ENCODE measurements around the gene SART1. TPM values are rescaled to one million over a fixed set of nuclear protein-coding genes. Genes with fewer than 3 reads are reported as not detected.

Gene SART1
- total RNA-seq, 4 donors from 2014 or later: 21.1 to 56.6 (median 26.1) TPM

- TF ChIP-seq POLR2AphosphoS5 (IDR thresholded peaks at IDR 0.05) (no peak), POLR2A (IDR thresholded peaks at IDR 0.05) (no peak), EP300 (IDR thresholded peaks at IDR 0.05) (no peak), CTCF (IDR thresholded peaks at IDR 0.05) (no peak)
- no peak within 1 kb of the TSS for H3K27ac ChIP-seq
- peaks cover 21% of the 10 kb centered on the region for H3K27me3 ChIP-seq
- no peaks in the 10 kb centered on the region for H3K36me3 ChIP-seq
- peak within 1 kb of the TSS; percentile 27 for H3K4me3 ChIP-seq
- H3K9me3 ChIP-seq: no peaks in the 10 kb centered on the region
- WGBS: 2% methylated on average over 21 of the region's 61 CpGs
- no peak for DNase-seq (ENCODE audit: low spot score in 2 of 2)
- H3K4me1 ChIP-seq: peaks cover 33% of the 10 kb centered on the region
Measured at GRCh38 chr11:66011785-66012303, 50.3 kb downstream of the SART1 start, which contains the start of gene CST6. Gene CST6 (plus strand): TSS chr11:66012008. CDS start chr11:66012045, 37 bp downstream.

- no peaks in the 10 kb centered on the region for H3K36me3 ChIP-seq
- H3K4me1 ChIP-seq: peaks cover 32% of the 10 kb centered on the region
- WGBS: 89% methylated on average over 5 of the region's 12 CpGs
- no peak overlapping the region for H3K27ac ChIP-seq
- H3K9me3 ChIP-seq: no peaks in the 10 kb centered on the region
- DNase-seq (ENCODE audit: low spot score in 2 of 2): no peak
- peak overlapping the region; percentile 27 for H3K4me3 ChIP-seq
- TF ChIP-seq POLR2AphosphoS5 (IDR thresholded peaks at IDR 0.05) (no peak), CTCF (IDR thresholded peaks at IDR 0.05) (no peak), POLR2A (IDR thresholded peaks at IDR 0.05) (no peak), EP300 (IDR thresholded peaks at IDR 0.05) (no peak)
- peaks cover 21% of the 10 kb centered on the region for H3K27me3 ChIP-seq
Measured at GRCh38 chr11:66012371-66012945, 50.9 kb downstream of the SART1 start.

- Histone ChIP-seq H3K4me1 (peaks cover 27% of the 10 kb centered on the region), H3K27me3 (peaks cover 21% of the 10 kb centered on the region), H3K36me3 (no peaks in the 10 kb centered on the region), H3K4me3 (no peak overlapping the region), H3K9me3 (no peaks in the 10 kb centered on the region), H3K27ac (no peak overlapping the region)
- no peak for DNase-seq (ENCODE audit: low spot score in 2 of 2)
- WGBS: 23% methylated on average over 3 of the region's 12 CpGs
- TF ChIP-seq EP300 (IDR thresholded peaks at IDR 0.05) (no peak), POLR2AphosphoS5 (IDR thresholded peaks at IDR 0.05) (no peak), POLR2A (IDR thresholded peaks at IDR 0.05) (no peak), CTCF (IDR thresholded peaks at IDR 0.05) (no peak)
Measured at GRCh38 chr11:66012946-66013761, 51.6 kb downstream of the SART1 start.

- WGBS: 77% methylated on average over 6 of the region's 7 CpGs
- Histone ChIP-seq H3K4me1 (peaks cover 21% of the 10 kb centered on the region), H3K27me3 (peaks cover 21% of the 10 kb centered on the region), H3K27ac (no peak overlapping the region), H3K4me3 (no peak overlapping the region), H3K36me3 (no peaks in the 10 kb centered on the region), H3K9me3 (no peaks in the 10 kb centered on the region)
- DNase-seq (ENCODE audit: low spot score in 2 of 2): no peak
- no peak for TF ChIP-seq POLR2A (IDR thresholded peaks at IDR 0.05)
- no peak for TF ChIP-seq EP300 (IDR thresholded peaks at IDR 0.05)
- no peak for TF ChIP-seq CTCF (IDR thresholded peaks at IDR 0.05)
- TF ChIP-seq POLR2AphosphoS5 (IDR thresholded peaks at IDR 0.05): no peak
Measured at GRCh38 chr11:66013762-66014100, 52.2 kb downstream of the SART1 start.

- Histone ChIP-seq H3K27ac (no peak overlapping the region), H3K27me3 (peaks cover 21% of the 10 kb centered on the region), H3K9me3 (no peaks in the 10 kb centered on the region), H3K4me1 (peaks cover 18% of the 10 kb centered on the region), H3K36me3 (no peaks in the 10 kb centered on the region), H3K4me3 (no peak overlapping the region)
- DNase-seq (ENCODE audit: low spot score in 2 of 2): no peak
- 89% methylated on average over 3 of the region's 6 CpGs for WGBS
- no peak for TF ChIP-seq POLR2A (IDR thresholded peaks at IDR 0.05)
- no peak for TF ChIP-seq EP300 (IDR thresholded peaks at IDR 0.05)
Measured at GRCh38 chr11:66014804-66015453, 53.4 kb downstream of the SART1 start.

All from suprapubic skin (tissue), 4 donors.